ENCODE measurements around the gene TNK2. TPM values are rescaled to one million over a fixed set of nuclear protein-coding genes. Genes with fewer than 3 reads are reported as not detected.
A peak's percentile ranks its signal among the peaks of the same experiment; 100 is the strongest.

Gene TNK2
- total RNA-seq, 1 donor from 2014 or later = 122 TPM

- Mint-ChIP-seq H3K27me3 (ENCODE audit: low read depth) (no peaks in the 10 kb centered on the region), H3K36me3 (ENCODE audit: low read depth) (peaks cover 6% of the 10 kb centered on the region), H3K4me3 (ENCODE audit: low read depth) (no peak overlapping the region), H3K4me1 (ENCODE audit: low read depth) (peaks cover 26% of the 10 kb centered on the region), H3K27ac (no peak overlapping the region), H3K9me3 (no peaks in the 10 kb centered on the region)
- no peak for DNase-seq (ENCODE audit: low spot score)
- intact Hi-C loops (cut with micrococcal nuclease) = no loop called here
Measured at GRCh38 chr3:195893516-195893915, 14.8 kb downstream of the TNK2 start.

- no peak overlapping the region for H3K27ac Mint-ChIP-seq
- H3K9me3 Mint-ChIP-seq = no peaks in the 10 kb centered on the region
- no peak overlapping the region for H3K4me3 Mint-ChIP-seq (ENCODE audit: low read depth)
- no peaks in the 10 kb centered on the region for H3K27me3 Mint-ChIP-seq (ENCODE audit: low read depth)
- H3K36me3 Mint-ChIP-seq (ENCODE audit: low read depth) = peaks cover 7% of the 10 kb centered on the region
- H3K4me1 Mint-ChIP-seq (ENCODE audit: low read depth) = peaks cover 21% of the 10 kb centered on the region
- DNase-seq (ENCODE audit: low spot score) = no peak
- intact Hi-C loops (cut with micrococcal nuclease) = no loop called here
Measured at GRCh38 chr3:195893044-195893395, 15.3 kb downstream of the TNK2 start.

GRCh38 chr3:195892105-195893043 lies 16.0 kb downstream of the TNK2 start:
- H3K27ac Mint-ChIP-seq = no peak overlapping the region
- DNase-seq (ENCODE audit: low spot score) = no peak
- H3K9me3 Mint-ChIP-seq = no peaks in the 10 kb centered on the region
- peaks cover 12% of the 10 kb centered on the region for H3K36me3 Mint-ChIP-seq (ENCODE audit: low read depth)
- H3K4me3 Mint-ChIP-seq (ENCODE audit: low read depth) = no peak overlapping the region
- intact Hi-C loops (cut with micrococcal nuclease) = no loop called here
- H3K4me1 Mint-ChIP-seq (ENCODE audit: low read depth) = peaks cover 17% of the 10 kb centered on the region
- no peaks in the 10 kb centered on the region for H3K27me3 Mint-ChIP-seq (ENCODE audit: low read depth)

- Mint-ChIP-seq H3K27ac (no peak overlapping the region), H3K9me3 (no peaks in the 10 kb centered on the region), H3K4me3 (ENCODE audit: low read depth) (no peak overlapping the region), H3K36me3 (ENCODE audit: low read depth) (peaks cover 12% of the 10 kb centered on the region), H3K27me3 (ENCODE audit: low read depth) (no peaks in the 10 kb centered on the region), H3K4me1 (ENCODE audit: low read depth) (peaks cover 9% of the 10 kb centered on the region)
- intact Hi-C loops (cut with micrococcal nuclease) = no loop called here
- DNase-seq (ENCODE audit: low spot score) = no peak
Measured at GRCh38 chr3:195891431-195892104, 16.8 kb downstream of the TNK2 start.

GRCh38 chr3:195889870-195890295 lies 18.5 kb downstream of the TNK2 start:
- peaks cover 19% of the 10 kb centered on the region for H3K36me3 Mint-ChIP-seq (ENCODE audit: low read depth)
- no peaks in the 10 kb centered on the region for H3K9me3 Mint-ChIP-seq
- DNase-seq (ENCODE audit: low spot score) = no peak
- no peak overlapping the region for H3K4me3 Mint-ChIP-seq (ENCODE audit: low read depth)
- peaks cover 5% of the 10 kb centered on the region for H3K4me1 Mint-ChIP-seq (ENCODE audit: low read depth)
- intact Hi-C loops (cut with micrococcal nuclease) = no loop called here
- no peak overlapping the region for H3K27ac Mint-ChIP-seq
- H3K27me3 Mint-ChIP-seq (ENCODE audit: low read depth) = no peaks in the 10 kb centered on the region

- no peak overlapping the region for H3K27ac Mint-ChIP-seq
- peaks cover 19% of the 10 kb centered on the region for H3K36me3 Mint-ChIP-seq (ENCODE audit: low read depth)
- H3K27me3 Mint-ChIP-seq (ENCODE audit: low read depth) = no peaks in the 10 kb centered on the region
- H3K9me3 Mint-ChIP-seq = no peaks in the 10 kb centered on the region
- H3K4me1 Mint-ChIP-seq (ENCODE audit: low read depth) = no peaks in the 10 kb centered on the region
- H3K4me3 Mint-ChIP-seq (ENCODE audit: low read depth) = no peak overlapping the region
- intact Hi-C loops (cut with micrococcal nuclease) = no loop called here
- DNase-seq (ENCODE audit: low spot score) = no peak
Measured at GRCh38 chr3:195888981-195889869, 19.1 kb downstream of the TNK2 start.

GRCh38 chr3:195888311-195888761 lies 20.0 kb downstream of the TNK2 start:
- intact Hi-C loops (cut with micrococcal nuclease) = no loop called here
- Mint-ChIP-seq H3K27ac (no peak overlapping the region), H3K4me3 (ENCODE audit: low read depth) (no peak overlapping the region)

GRCh38 chr3:195887670-195888069 lies 20.7 kb downstream of the TNK2 start:
- Mint-ChIP-seq H3K36me3 (ENCODE audit: low read depth) (peaks cover 27% of the 10 kb centered on the region), H3K27ac (no peak overlapping the region), H3K9me3 (no peaks in the 10 kb centered on the region), H3K4me3 (ENCODE audit: low read depth) (no peak overlapping the region), H3K4me1 (ENCODE audit: low read depth) (no peaks in the 10 kb centered on the region), H3K27me3 (ENCODE audit: low read depth) (no peaks in the 10 kb centered on the region)
- intact Hi-C loops (cut with micrococcal nuclease) = no loop called here
- DNase-seq (ENCODE audit: low spot score) = no peak

More at GRCh38 chr3:195888311-195888761, 20.0 kb downstream of the TNK2 start:
- peaks cover 25% of the 10 kb centered on the region for H3K36me3 Mint-ChIP-seq (ENCODE audit: low read depth)
- no peaks in the 10 kb centered on the region for H3K27me3 Mint-ChIP-seq (ENCODE audit: low read depth)
- DNase-seq (ENCODE audit: low spot score) = no peak
- no peaks in the 10 kb centered on the region for H3K9me3 Mint-ChIP-seq
- H3K4me1 Mint-ChIP-seq (ENCODE audit: low read depth) = no peaks in the 10 kb centered on the region

- peaks cover 27% of the 10 kb centered on the region for H3K36me3 Mint-ChIP-seq (ENCODE audit: low read depth)
- no peak overlapping the region for H3K4me3 Mint-ChIP-seq (ENCODE audit: low read depth)
- H3K27me3 Mint-ChIP-seq (ENCODE audit: low read depth) = no peaks in the 10 kb centered on the region
- H3K27ac Mint-ChIP-seq = peak overlapping the region; percentile 38
- intact Hi-C loops (cut with micrococcal nuclease) = no loop called here
- H3K4me1 Mint-ChIP-seq (ENCODE audit: low read depth) = no peaks in the 10 kb centered on the region
- DNase-seq (ENCODE audit: low spot score) = no peak
- H3K9me3 Mint-ChIP-seq = no peaks in the 10 kb centered on the region
Measured at GRCh38 chr3:195886181-195887141, 21.9 kb downstream of the TNK2 start.

- H3K27me3 Mint-ChIP-seq (ENCODE audit: low read depth) = no peaks in the 10 kb centered on the region
- no peak overlapping the region for H3K27ac Mint-ChIP-seq
- no peak overlapping the region for H3K4me3 Mint-ChIP-seq (ENCODE audit: low read depth)
- H3K36me3 Mint-ChIP-seq (ENCODE audit: low read depth) = peaks cover 27% of the 10 kb centered on the region
- no peaks in the 10 kb centered on the region for H3K9me3 Mint-ChIP-seq
- intact Hi-C loops (cut with micrococcal nuclease) = no loop called here
- H3K4me1 Mint-ChIP-seq (ENCODE audit: low read depth) = no peaks in the 10 kb centered on the region
- no peak for DNase-seq (ENCODE audit: low spot score)
Measured at GRCh38 chr3:195885036-195885891, 23.1 kb downstream of the TNK2 start.

- H3K27me3 Mint-ChIP-seq (ENCODE audit: low read depth) = no peaks in the 10 kb centered on the region
- H3K36me3 Mint-ChIP-seq (ENCODE audit: low read depth) = peaks cover 29% of the 10 kb centered on the region
- no peaks in the 10 kb centered on the region for H3K4me1 Mint-ChIP-seq (ENCODE audit: low read depth)
- no peaks in the 10 kb centered on the region for H3K9me3 Mint-ChIP-seq
- H3K4me3 Mint-ChIP-seq (ENCODE audit: low read depth) = no peak overlapping the region
- intact Hi-C loops (cut with micrococcal nuclease) = no loop called here
- DNase-seq (ENCODE audit: low spot score) = no peak
- H3K27ac Mint-ChIP-seq = no peak overlapping the region
Measured at GRCh38 chr3:195884691-195885035, 23.7 kb downstream of the TNK2 start.
